SK-N-SH (cell line): Measurements from ENCODE around the gene RPL18. TPM values are rescaled to one million over a fixed set of nuclear protein-coding genes. Genes with fewer than 3 reads are reported as not detected.

Experiments
- CTCF ChIA-PET: fragments of 300-600, 350-600 bp; formaldehyde crosslinking; extraction: SDS; loops from one replicate; lab custom pipeline; 2021; lab: Yijun Ruan, JAX
- POLR2A ChIA-PET: fragments of 350-600 bp; sonication (Branson Sonifier 250); formaldehyde crosslinking; extraction: SDS; loops from one replicate; lab custom pipeline; 2020; ENCODE audit warnings: antibody characterized with exemption, inconsistent platforms; lab: Yijun Ruan, JAX
- DNase-seq: peaks from one replicate; pipeline ENCODE4 v3.0.0; 2012
- H2AFZ ChIP-seq: fragments of 200-600 bp; sonication (generic); 2 replicates; pipeline ENCODE4 v1.8.1; 2016; ENCODE audit warnings: antibody characterized with exemption, mild to moderate bottlenecking, low read depth
- H3F3A ChIP-seq: fragments of 200-600 bp; sonication (generic); replicated peaks from 2 replicates; pipeline ENCODE3; 2016; ENCODE audit warnings: antibody characterized with exemption, mild to moderate bottlenecking; ENCODE audit not compliant: insufficient read depth
- H3K27ac ChIP-seq, 2 experiments: fragments of 200-500 bp in 1 of 2; fragments of 200-600 bp in 1 of 2; sonication (Bioruptor generic) in 1 of 2; sonication (generic), shearing (Covaris generic) in 1 of 2; 2 replicates each; pipeline versions ENCODE4 v1.5.1 to v1.6.1; 2014 to 2016; ENCODE audit warnings: low read depth in 2 of 2, inconsistent platforms in 1 of 2, low read length in 1 of 2, mild to moderate bottlenecking in 1 of 2, mixed read lengths in 1 of 2
- H3K27me3 ChIP-seq: fragments of 200-600 bp; sonication (generic), shearing (Covaris generic); 2 replicates; pipeline ENCODE4 v1.6.1; 2016; ENCODE audit warnings: mixed run types; ENCODE audit not compliant: insufficient read depth
- H3K36me3 ChIP-seq, 2 experiments: fragments of 200-500 bp in 1 of 2; fragments of 200-600 bp in 1 of 2; sonication (Bioruptor generic) in 1 of 2; sonication (generic) in 1 of 2; replicated peaks in 1 of 2; 2 replicates each; pipeline versions ENCODE3 to v1.5.1; 2014 to 2016; ENCODE audit warnings: low read length in 1 of 2, mild to moderate bottlenecking in 1 of 2; ENCODE audit not compliant: insufficient read depth in 2 of 2, control insufficient read depth in 1 of 2
- H3K4me1 ChIP-seq, 2 experiments: fragments of 200-500 bp in 1 of 2; fragments of 200-600 bp in 1 of 2; sonication (Bioruptor generic) in 1 of 2; sonication (generic), shearing (Covaris generic) in 1 of 2; 2 replicates each; pipeline versions ENCODE4 v1.5.1 to v1.6.1; 2014 to 2016; ENCODE audit warnings: low read depth in 1 of 2, low read length in 1 of 2, mixed run types in 1 of 2; ENCODE audit not compliant: insufficient read depth in 2 of 2, control insufficient read depth in 1 of 2
- H3K4me2 ChIP-seq: fragments of 200-600 bp; sonication (generic), shearing (Covaris generic); 2 replicates; pipeline ENCODE4 v1.6.1; 2017; ENCODE audit warnings: mixed run types
- H3K4me3 ChIP-seq, 2 experiments: fragments of 200-500 bp in 1 of 2; fragments of 200-600 bp in 1 of 2; sonication (Bioruptor generic) in 1 of 2; sonication (generic), shearing (Covaris generic) in 1 of 2; 2 replicates each; pipeline versions ENCODE4 v1.5.1 to v1.8.1; 2014 to 2016; ENCODE audit warnings: low read depth in 2 of 2, inconsistent platforms in 1 of 2, low read length in 1 of 2, mild to moderate bottlenecking in 1 of 2, mixed read lengths in 1 of 2, moderate library complexity in 1 of 2
- H3K79me2 ChIP-seq: fragments of 200-600 bp; sonication (generic); 2 replicates; pipeline ENCODE4 v1.8.1; 2017; ENCODE audit warnings: mild to moderate bottlenecking; ENCODE audit not compliant: insufficient read depth
- H3K9ac ChIP-seq: fragments of 200-600 bp; sonication (generic); 2 replicates; pipeline ENCODE4 v1.6.1; 2017; ENCODE audit warnings: mixed run types
- H3K9me2 ChIP-seq: fragments of 200-600 bp; sonication (generic); 2 replicates; pipeline ENCODE4 v1.6.1; 2017; ENCODE audit warnings: mixed run types
- H3K9me3 ChIP-seq: fragments of 200-600 bp; sonication (generic); 2 replicates; pipeline ENCODE4 v1.6.1; 2017; ENCODE audit warnings: mixed run types, mild to moderate bottlenecking, moderate library complexity
- H4K20me1 ChIP-seq: fragments of 200-600 bp; sonication (generic); 2 replicates; pipeline ENCODE4 v1.6.1; 2017; ENCODE audit warnings: mild to moderate bottlenecking, mixed run types; ENCODE audit not compliant: insufficient read depth
- CHD2 ChIP-seq: fragments of 150-350 bp; IDR thresholded peaks from 2 replicates; pipeline ENCODE4 v1.6.1; 2018; ENCODE audit warnings: low read length; ENCODE audit not compliant: partially characterized antibody
- EP300 ChIP-seq, 2 experiments: IDR thresholded peaks; 2 replicates each; pipeline versions ENCODE4 v1.4.0 to v1.6.1; 2012; ENCODE audit warnings: borderline replicate concordance in 1 of 2, low read depth in 1 of 2, low read length in 1 of 2
- EZH2phosphoT487 ChIP-seq: fragments of 200-600 bp; sonication (generic); IDR thresholded peaks from 2 replicates; pipeline ENCODE4 v1.6.1; 2017; ENCODE audit warnings: low read depth, mixed run types, mild to moderate bottlenecking, antibody characterized with exemption, moderate library complexity, borderline replicate concordance
- FOSL2 ChIP-seq: IDR thresholded peaks from 2 replicates; pipeline ENCODE4 v1.4.0; 2012; ENCODE audit warnings: low read depth, mild to moderate bottlenecking, moderate library complexity, borderline replicate concordance
- FOXJ3 ChIP-seq: sonication (generic); formaldehyde crosslinking; IDR thresholded peaks from 2 replicates; pipeline ENCODE4 v1.5.1; 2020; ENCODE audit warnings: mild to moderate bottlenecking, missing genetic modification reagents
- FOXM1 ChIP-seq: IDR thresholded peaks from 2 replicates; pipeline ENCODE4 v1.4.0; 2012; ENCODE audit warnings: low read depth, mild to moderate bottlenecking
- GABPA ChIP-seq: IDR thresholded peaks from 2 replicates; pipeline ENCODE4 v1.4.0; 2012; ENCODE audit warnings: low read depth, mild to moderate bottlenecking
- GATA2 ChIP-seq: sonication (generic); formaldehyde crosslinking; IDR thresholded peaks from 2 replicates; pipeline ENCODE4 v1.5.0; 2020; ENCODE audit warnings: mild to moderate bottlenecking, missing genetic modification reagents
- JUND ChIP-seq: IDR thresholded peaks from 2 replicates; pipeline ENCODE4 v1.4.0; 2012
- MEF2A ChIP-seq: IDR thresholded peaks from 2 replicates; pipeline ENCODE4 v1.4.0; 2012; ENCODE audit warnings: low read depth, borderline replicate concordance
- MXI1 ChIP-seq: IDR thresholded peaks from 2 replicates; pipeline ENCODE4 v1.6.1; 2012; ENCODE audit warnings: mild to moderate bottlenecking, low read depth, low read length, improper control_type of control experiment
- NFIC ChIP-seq: IDR thresholded peaks from 2 replicates; pipeline ENCODE4 v1.4.0; 2012; ENCODE audit warnings: borderline replicate concordance
- NRF1 ChIP-seq: IDR thresholded peaks from 2 replicates; pipeline ENCODE4 v1.6.1; 2012; ENCODE audit warnings: low read depth, mild to moderate bottlenecking, low read length
- RAD21 ChIP-seq: IDR thresholded peaks from 2 replicates; pipeline ENCODE4 v1.6.1; 2012; ENCODE audit warnings: mild to moderate bottlenecking, low read length
- RCOR1 ChIP-seq: fragments of 150-350 bp; IDR thresholded peaks from 2 replicates; pipeline ENCODE4 v1.6.1; 2017; ENCODE audit warnings: antibody characterized with exemption, low read length
- TCF12 ChIP-seq: IDR thresholded peaks from 2 replicates; pipeline ENCODE4 v1.4.0; 2012
- TEAD4 ChIP-seq: IDR thresholded peaks from 2 replicates; pipeline ENCODE4 v1.4.0; 2012; ENCODE audit warnings: mild to moderate bottlenecking, borderline replicate concordance; ENCODE audit not compliant: insufficient read depth
- USF1 ChIP-seq: IDR thresholded peaks from 2 replicates; pipeline ENCODE4 v1.4.0; 2012; ENCODE audit warnings: low read depth, borderline replicate concordance
- USF2 ChIP-seq: fragments of 150-350 bp; IDR thresholded peaks from 2 replicates; pipeline ENCODE4 v1.6.1; 2017; ENCODE audit warnings: antibody characterized with exemption, low read length, low read depth, borderline replicate concordance
- YY1 ChIP-seq: IDR thresholded peaks from 2 replicates; pipeline ENCODE4 v1.4.0; 2012; ENCODE audit warnings: low read depth, mild to moderate bottlenecking
- ZBTB33 ChIP-seq: IDR thresholded peaks from 2 replicates; pipeline ENCODE4 v1.4.0; 2012; ENCODE audit warnings: low read depth, borderline replicate concordance
- WGBS: methylation state at CpG from one replicate; pipeline ENCODE4 v1.1.6; 2017; ENCODE audit warnings: low lambda C conversion rate; 5-methylcytosine and 5-hydroxymethylcytosine counted together
- polyA plus RNA-seq, 3 experiments: library from polyadenylated mRNA; depleted of rRNA; stranded (reverse); fragments of >200 nt; gene quantifications; 2 replicates each; pipeline ENCODE4 v1.2.3, GENCODE V29; 2012
- TF ChIP-seq, protein P1 (sequence below): fragments of 150-350 bp; IDR thresholded peaks from 2 replicates; pipeline ENCODE4 v1.6.1; 2016; ENCODE audit warnings: mild to moderate bottlenecking, low read depth, low read length
- TF ChIP-seq, protein P2 (sequence below): IDR thresholded peaks from 2 replicates; pipeline ENCODE4 v1.4.0; 2012; ENCODE audit warnings: low read depth
- TF ChIP-seq, protein P3 (sequence below): fragments of 200-600 bp; sonication (generic); IDR thresholded peaks from 2 replicates; pipeline ENCODE4 v1.6.1; 2017; ENCODE audit warnings: antibody characterized with exemption, mild to moderate bottlenecking, moderate library complexity

RPL18 gene
- polyA plus RNA-seq, 1 of the 3 experiments (the other 2 are of a cell fraction): 2,225 TPM

GRCh38 chr19:48654299-48655059 lies 35.5 kb upstream of the RPL18 start:
- Histone ChIP-seq H3K27me3 (no peaks in the 10 kb centered on the region), H3K27ac (peak overlapping the region in 1 of 2 experiments; percentile 61; a peak in 2 of 4 replicates), H4K20me1 (no peaks in the 10 kb centered on the region), H3K9ac (no peak overlapping the region), H3K4me2 (no peak overlapping the region), H3K9me3 (no peaks in the 10 kb centered on the region), H3K4me1 (peaks cover 0 to 10% of the 10 kb centered on the region in 2 experiments; a peak in 1 of 4 replicates), H3K4me3 (no peak overlapping the region), H3K36me3 (no peaks in the 10 kb centered on the region), H3K79me2 (no peaks in the 10 kb centered on the region), H3K9me2 (no peaks in the 10 kb centered on the region), H2AFZ (no peak overlapping the region), H3F3A (peaks cover 4% of the 10 kb centered on the region)
- 39% methylated on average over 10 of the region's 11 CpGs for WGBS
- TF ChIP-seq YY1 (no peak), MXI1 (peak; percentile 55; the same call in 1 of the 2 replicates), NRF1 (no peak), ZBTB33 (no peak), GABPA (no peak), GATA2 (no peak), MEF2A (no peak), RCOR1 (peak; percentile 47; the same call in 1 of the 2 replicates), JUND (no peak), TCF12 (peak; percentile 79), NFIC (peak; percentile 32; the same call in 1 of the 2 replicates), FOXJ3 (no peak), USF1 (no peak), TEAD4 (no peak), EZH2phosphoT487 (no peak), FOSL2 (no peak), USF2 (no peak), EP300 (IDR thresholded peaks at IDR 0.05; ENCODE audit: borderline replicate concordance in 1 of 2, low read depth in 1 of 2, low read length in 1 of 2) (peak in 1 of 2 experiments; percentile 26; a peak in 1 of 4 replicates), FOXM1 (no peak), RAD21 (no peak), CHD2 (peak; percentile 60)
- TF ChIP-seq, protein P1, sequence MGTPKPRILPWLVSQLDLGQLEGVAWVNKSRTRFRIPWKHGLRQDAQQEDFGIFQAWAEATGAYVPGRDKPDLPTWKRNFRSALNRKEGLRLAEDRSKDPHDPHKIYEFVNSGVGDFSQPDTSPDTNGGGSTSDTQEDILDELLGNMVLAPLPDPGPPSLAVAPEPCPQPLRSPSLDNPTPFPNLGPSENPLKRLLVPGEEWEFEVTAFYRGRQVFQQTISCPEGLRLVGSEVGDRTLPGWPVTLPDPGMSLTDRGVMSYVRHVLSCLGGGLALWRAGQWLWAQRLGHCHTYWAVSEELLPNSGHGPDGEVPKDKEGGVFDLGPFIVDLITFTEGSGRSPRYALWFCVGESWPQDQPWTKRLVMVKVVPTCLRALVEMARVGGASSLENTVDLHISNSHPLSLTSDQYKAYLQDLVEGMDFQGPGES: no peak
- TF ChIP-seq, protein P2, sequence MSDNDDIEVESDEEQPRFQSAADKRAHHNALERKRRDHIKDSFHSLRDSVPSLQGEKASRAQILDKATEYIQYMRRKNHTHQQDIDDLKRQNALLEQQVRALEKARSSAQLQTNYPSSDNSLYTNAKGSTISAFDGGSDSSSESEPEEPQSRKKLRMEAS: peak; percentile 46; the same call in 1 of the 2 replicates
- TF ChIP-seq, protein P3, sequence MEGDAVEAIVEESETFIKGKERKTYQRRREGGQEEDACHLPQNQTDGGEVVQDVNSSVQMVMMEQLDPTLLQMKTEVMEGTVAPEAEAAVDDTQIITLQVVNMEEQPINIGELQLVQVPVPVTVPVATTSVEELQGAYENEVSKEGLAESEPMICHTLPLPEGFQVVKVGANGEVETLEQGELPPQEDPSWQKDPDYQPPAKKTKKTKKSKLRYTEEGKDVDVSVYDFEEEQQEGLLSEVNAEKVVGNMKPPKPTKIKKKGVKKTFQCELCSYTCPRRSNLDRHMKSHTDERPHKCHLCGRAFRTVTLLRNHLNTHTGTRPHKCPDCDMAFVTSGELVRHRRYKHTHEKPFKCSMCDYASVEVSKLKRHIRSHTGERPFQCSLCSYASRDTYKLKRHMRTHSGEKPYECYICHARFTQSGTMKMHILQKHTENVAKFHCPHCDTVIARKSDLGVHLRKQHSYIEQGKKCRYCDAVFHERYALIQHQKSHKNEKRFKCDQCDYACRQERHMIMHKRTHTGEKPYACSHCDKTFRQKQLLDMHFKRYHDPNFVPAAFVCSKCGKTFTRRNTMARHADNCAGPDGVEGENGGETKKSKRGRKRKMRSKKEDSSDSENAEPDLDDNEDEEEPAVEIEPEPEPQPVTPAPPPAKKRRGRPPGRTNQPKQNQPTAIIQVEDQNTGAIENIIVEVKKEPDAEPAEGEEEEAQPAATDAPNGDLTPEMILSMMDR: no peak
- CTCF ChIA-PET: interaction anchor here (1.0 to 3.6 kb wide), 5 partner anchors 8 to 188 kb away, joined by 3 to 19 read pairs (median 5); partner anchors contain the start of gene CA11
- peak; percentile 74 for DNase-seq
- POLR2A ChIA-PET: interaction anchor here (0.6 to 0.9 kb wide), 2 partner anchors 13 to 116 kb away, joined by 3 to 6 read pairs; no protein-coding TSS in a partner anchor
